OCI-LY3 (cell line): ENCODE results near the gene DTD1.

Experiments
- H2AFZ ChIP-seq: fragments of 200-600, 300-600 bp; shearing (Covaris generic); 2 replicates; pipeline ENCODE4 v1.6.0; 2014; ENCODE audit warnings: antibody characterized with exemption, low read depth, low read length
- H3K27ac ChIP-seq: fragments of 200-600, 300-600 bp; sonication (generic); 2 replicates; pipeline ENCODE4 v1.5.1; 2014; ENCODE audit warnings: mild to moderate bottlenecking, low read length, moderate library complexity, mixed read lengths
- H3K27me3 ChIP-seq: fragments of 200-600, 300-600 bp; sonication (generic); 2 replicates; pipeline ENCODE4 v1.6.1; 2014; ENCODE audit warnings: low read depth, low read length, mixed read lengths
- H3K36me3 ChIP-seq: fragments of 200-600, 300-600 bp; sonication (generic); replicated peaks from 2 replicates; pipeline ENCODE3; 2014; ENCODE audit warnings: low read depth, low read length, mixed read lengths
- H3K4me1 ChIP-seq: fragments of 300-600, 200-600 bp; sonication (generic); 2 replicates; pipeline ENCODE4 v1.6.1; 2014; ENCODE audit warnings: low read length, mixed read lengths
- H3K4me2 ChIP-seq: fragments of 200-600, 300-600 bp; sonication (generic); 2 replicates; pipeline ENCODE4 v1.6.1; 2014; ENCODE audit warnings: low read length, mixed read lengths
- H3K4me3 ChIP-seq: fragments of 300-600, 200-600 bp; sonication (generic); 2 replicates; pipeline ENCODE4 v1.5.1; 2014; ENCODE audit warnings: antibody characterized with exemption, mild to moderate bottlenecking, low read length, moderate library complexity
- H3K79me2 ChIP-seq: fragments of 300-600, 200-600 bp; shearing (Covaris generic); 2 replicates; pipeline ENCODE4 v1.6.1; 2014; ENCODE audit warnings: mild to moderate bottlenecking, low read length, mixed read lengths
- H3K9ac ChIP-seq: fragments of 300-600, 200-600 bp; shearing (Covaris generic); 2 replicates; pipeline ENCODE4 v1.6.0; 2014; ENCODE audit warnings: mild to moderate bottlenecking, low read length, moderate library complexity
- H3K9me3 ChIP-seq: fragments of 200-600, 300-600 bp; shearing (Covaris generic); 2 replicates; pipeline ENCODE4 v1.6.1; 2014; ENCODE audit warnings: low read length, mixed read lengths; ENCODE audit not compliant: insufficient read depth
- H4K20me1 ChIP-seq: fragments of 200-600, 300-600 bp; sonication (generic); 2 replicates; pipeline ENCODE4 v1.6.1; 2016; ENCODE audit warnings: low read length, mixed read lengths; ENCODE audit not compliant: insufficient read depth
- CTCF ChIP-seq: fragments of 200-600, 300-600 bp; sonication (generic); IDR thresholded peaks from 2 replicates; pipeline ENCODE4 v1.5.1; 2014; ENCODE audit warnings: antibody characterized with exemption, low read length, low read depth
- EZH2phosphoT487 ChIP-seq: fragments of 200-600 bp; shearing (Covaris generic); IDR thresholded peaks from 2 replicates; pipeline ENCODE4 v1.6.1; 2018; ENCODE audit warnings: antibody characterized with exemption, mixed run types, low read depth

The DTD1 gene

GRCh38 chr20:18727032-18727508 is 139.2 kb downstream of the DTD1 start:
- TF ChIP-seq CTCF (no peak), EZH2phosphoT487 (no peak)
- Histone ChIP-seq H3K4me1 (peaks cover 34% of the 10 kb centered on the region), H3K36me3 (no peaks in the 10 kb centered on the region), H3K79me2 (no peaks in the 10 kb centered on the region), H3K9ac (no peak overlapping the region), H4K20me1 (no peaks in the 10 kb centered on the region), H2AFZ (no peak overlapping the region), H3K4me2 (no peak overlapping the region), H3K9me3 (no peaks in the 10 kb centered on the region), H3K4me3 (no peak overlapping the region), H3K27me3 (no peaks in the 10 kb centered on the region), H3K27ac (no peak overlapping the region)

DNA sequence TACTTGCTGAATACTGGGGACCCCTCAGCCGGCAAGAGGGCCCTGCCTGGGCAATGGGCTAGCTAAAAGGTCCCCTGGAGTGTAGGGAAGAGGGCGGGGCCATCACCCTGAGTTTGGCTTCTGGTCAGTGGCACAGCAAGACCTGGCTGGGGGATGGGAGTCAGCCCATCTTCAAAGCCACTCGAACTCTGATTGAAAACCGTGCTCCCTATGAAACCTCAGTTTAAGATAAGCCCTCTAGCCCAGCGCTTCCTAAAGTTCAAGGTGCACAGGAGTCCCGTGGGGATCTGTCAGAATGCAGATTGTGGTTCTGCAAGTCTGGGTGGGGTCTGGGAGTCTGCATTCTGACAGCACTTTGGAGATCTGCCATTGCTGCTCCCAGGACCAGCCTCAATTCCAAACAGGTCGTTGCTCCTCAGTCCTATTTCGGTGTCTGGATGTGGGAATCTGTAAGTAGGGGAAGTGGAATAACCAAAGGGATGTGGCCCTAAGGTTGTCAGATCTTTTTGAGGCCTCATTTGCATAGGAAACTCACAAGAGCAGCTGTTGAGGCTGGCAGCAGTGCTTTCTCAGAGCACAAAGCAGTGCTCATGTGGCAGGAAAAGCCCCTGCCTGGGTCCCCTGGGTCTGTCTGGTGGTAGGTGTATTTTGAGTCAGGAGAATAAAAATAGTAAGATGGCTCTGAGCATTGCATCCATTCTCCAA is 140.5 kb downstream of the DTD1 start:
- H3K27ac ChIP-seq, result no peak overlapping the region; the same call in 1 of the 2 replicates
- H2AFZ ChIP-seq, result no peak overlapping the region
- H4K20me1 ChIP-seq, result no peaks in the 10 kb centered on the region
- peak overlapping the region; percentile 39 for H3K4me3 ChIP-seq
- TF ChIP-seq CTCF (no peak), EZH2phosphoT487 (no peak)
- no peaks in the 10 kb centered on the region for H3K27me3 ChIP-seq
- no peaks in the 10 kb centered on the region for H3K9me3 ChIP-seq
- H3K36me3 ChIP-seq, result no peaks in the 10 kb centered on the region
- H3K9ac ChIP-seq, result no peak overlapping the region
- H3K4me2 ChIP-seq, result peak overlapping the region; percentile 66
- H3K79me2 ChIP-seq, result no peaks in the 10 kb centered on the region
- H3K4me1 ChIP-seq, result peaks cover 34% of the 10 kb centered on the region

DNA sequence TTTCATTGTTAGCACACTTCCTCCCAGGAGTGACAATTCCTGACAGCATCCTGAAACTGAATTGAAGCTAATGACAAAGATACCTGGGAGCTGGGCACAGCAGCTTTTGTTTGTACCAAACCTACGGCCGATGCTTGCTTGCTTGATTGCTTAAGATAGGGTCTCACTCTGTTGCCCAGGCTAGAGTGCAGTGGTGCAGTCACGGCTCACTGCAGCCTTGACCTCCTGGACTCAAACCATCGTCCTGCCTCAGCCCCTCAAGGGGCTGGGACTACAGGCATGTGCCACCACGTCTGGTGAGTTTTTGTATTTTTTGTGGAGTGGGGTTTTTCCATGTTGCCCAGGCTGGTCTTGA is 141.0 kb downstream of the DTD1 start:
- no peaks in the 10 kb centered on the region for H4K20me1 ChIP-seq
- H3K36me3 ChIP-seq, result no peaks in the 10 kb centered on the region
- H2AFZ ChIP-seq, result no peak overlapping the region
- H3K9ac ChIP-seq, result no peak overlapping the region
- peak overlapping the region; percentile 66 for H3K4me2 ChIP-seq
- no peak for TF ChIP-seq CTCF
- TF ChIP-seq EZH2phosphoT487, result no peak
- no peaks in the 10 kb centered on the region for H3K27me3 ChIP-seq
- H3K4me1 ChIP-seq, result peaks cover 34% of the 10 kb centered on the region
- peak overlapping the region; percentile 11; the same call in 1 of the 2 replicates for H3K27ac ChIP-seq
- H3K79me2 ChIP-seq, result no peaks in the 10 kb centered on the region
- no peaks in the 10 kb centered on the region for H3K9me3 ChIP-seq
- H3K4me3 ChIP-seq, result peak overlapping the region; percentile 39

- Histone ChIP-seq H4K20me1 (no peaks in the 10 kb centered on the region), H3K4me1 (peaks cover 34% of the 10 kb centered on the region), H3K36me3 (no peaks in the 10 kb centered on the region), H2AFZ (no peak overlapping the region), H3K4me2 (peak overlapping the region; percentile 66), H3K27me3 (no peaks in the 10 kb centered on the region), H3K79me2 (no peaks in the 10 kb centered on the region), H3K9ac (no peak overlapping the region), H3K4me3 (no peak overlapping the region; the same call in 1 of the 2 replicates), H3K9me3 (no peaks in the 10 kb centered on the region), H3K27ac (0 out of 2 replicates have a peak overlapping the region, but pooled peaks have one; percentile 11)
- TF ChIP-seq EZH2phosphoT487 (no peak), CTCF (no peak)
Observed at GRCh38 chr20:18729231-18729825, 141.5 kb downstream of the DTD1 start.
